NCI-H1092 treated with DMSO at 0.1 percent for 48 hours (cell line): ENCODE data around the gene A3GALT2.

Source experiments
- DNase-seq: peaks from one replicate; lab custom pipeline; 2025; lab: John Stamatoyannopoulos, UW

Gene A3GALT2

DNA sequence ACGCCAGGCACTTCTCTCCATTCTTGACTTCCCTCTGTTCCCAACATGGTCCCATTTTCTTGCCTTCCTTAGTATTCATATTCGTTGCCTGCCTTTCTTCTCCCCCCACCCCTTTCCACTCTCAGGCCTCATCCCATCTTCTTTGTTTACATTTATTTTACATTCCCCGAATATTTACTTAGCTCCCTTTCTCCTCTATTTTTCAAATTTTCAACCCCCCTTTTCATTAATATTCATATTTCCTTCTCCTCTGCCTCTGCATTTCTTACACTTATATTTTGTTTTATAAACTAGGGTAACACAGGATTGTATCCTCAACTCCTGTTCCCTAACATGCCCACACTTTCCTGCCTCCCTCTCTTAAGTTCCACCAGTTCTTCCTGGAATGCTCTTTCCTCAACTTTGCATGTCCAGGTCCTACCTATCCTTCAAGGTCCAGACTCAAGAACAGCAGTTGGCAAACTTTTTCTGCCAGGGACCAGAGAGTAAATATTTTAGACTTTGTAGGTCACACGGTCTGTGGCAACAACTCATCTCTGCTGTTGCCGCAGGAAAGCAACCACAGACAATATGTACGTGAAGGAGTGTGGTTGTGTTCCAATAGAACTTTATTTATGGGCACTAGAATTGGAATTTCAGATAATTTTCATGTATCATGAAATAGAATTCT lies 29.8 kb upstream of the A3GALT2 start:
- peak; percentile 58 for DNase-seq

DNA sequence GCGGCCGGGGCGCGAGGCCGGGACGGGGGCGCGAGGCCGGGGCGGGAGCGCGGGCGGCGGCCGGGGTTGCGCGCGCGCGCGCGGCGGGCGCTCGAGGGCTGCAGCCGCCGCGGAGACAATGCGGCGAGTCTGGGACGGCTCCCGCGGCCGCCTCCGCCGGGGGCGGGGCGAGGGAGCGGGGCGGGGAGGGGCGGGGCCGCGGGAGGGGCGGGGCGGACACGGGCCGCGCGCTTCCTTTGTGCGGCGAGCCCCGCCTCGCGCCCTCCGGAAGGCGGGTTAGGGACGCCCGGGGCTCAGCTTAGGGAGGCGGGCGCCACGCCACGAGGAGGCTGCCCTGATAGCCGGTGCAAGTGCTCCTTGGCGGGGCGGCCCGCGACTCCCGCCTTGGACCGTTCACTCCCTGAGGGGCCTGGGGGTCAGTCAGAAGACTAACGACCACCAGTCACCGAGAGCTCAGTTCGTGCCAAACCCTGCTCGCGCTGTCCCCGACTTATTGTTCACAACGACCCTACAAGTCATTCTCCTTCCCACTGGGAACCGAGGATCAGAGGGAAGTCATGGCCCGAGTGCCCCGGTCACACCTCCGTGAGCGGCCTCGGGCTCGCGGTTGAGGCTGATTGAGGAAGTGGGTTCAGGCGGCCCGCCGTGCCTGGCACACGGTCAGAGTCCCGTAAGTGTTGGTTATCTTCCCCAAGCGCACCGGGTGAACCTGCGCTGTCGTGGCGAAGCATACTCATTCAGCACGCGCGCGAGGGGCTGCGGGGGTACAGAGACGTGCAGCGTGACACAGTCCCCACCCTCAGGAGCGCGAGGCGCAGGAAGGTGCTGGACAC lies 29.1 kb upstream of the A3GALT2 start:
- DNase-seq = peak; percentile 89

DNA sequence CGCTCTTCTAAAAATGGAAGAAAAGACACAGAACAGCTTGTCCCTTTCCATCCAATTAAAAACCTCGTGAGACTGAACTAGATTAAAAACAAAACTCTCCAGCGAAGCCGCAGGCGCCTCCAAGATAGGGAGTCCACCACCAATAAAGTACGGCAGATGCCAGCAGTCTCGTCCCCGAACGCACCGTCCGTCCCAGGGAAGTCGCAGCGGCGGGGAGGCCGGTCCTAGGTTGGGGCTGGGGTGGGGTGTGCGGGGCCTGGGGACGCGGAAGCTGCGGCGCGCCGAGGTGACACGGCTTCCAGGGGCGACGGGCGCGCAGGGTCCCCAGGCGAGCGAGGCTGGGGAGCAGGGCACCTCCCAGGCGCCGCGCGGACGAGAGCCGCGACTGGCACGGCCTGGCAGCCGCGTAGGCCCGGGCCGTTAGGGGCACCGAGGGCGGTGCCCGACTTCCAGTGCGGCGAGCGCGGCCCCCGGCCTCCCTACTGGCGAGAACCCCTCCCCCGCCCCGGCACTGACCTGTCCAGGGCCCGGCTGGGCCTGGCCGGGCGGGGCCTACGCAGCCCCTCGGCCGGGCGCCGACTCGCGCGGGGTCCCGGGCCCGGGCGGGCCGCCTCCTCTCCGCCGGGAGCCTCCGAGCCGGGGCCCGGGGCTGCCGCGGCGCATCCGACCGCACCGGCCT lies 28.3 kb upstream of the A3GALT2 start:
- DNase-seq = peak; percentile 43

DNA sequence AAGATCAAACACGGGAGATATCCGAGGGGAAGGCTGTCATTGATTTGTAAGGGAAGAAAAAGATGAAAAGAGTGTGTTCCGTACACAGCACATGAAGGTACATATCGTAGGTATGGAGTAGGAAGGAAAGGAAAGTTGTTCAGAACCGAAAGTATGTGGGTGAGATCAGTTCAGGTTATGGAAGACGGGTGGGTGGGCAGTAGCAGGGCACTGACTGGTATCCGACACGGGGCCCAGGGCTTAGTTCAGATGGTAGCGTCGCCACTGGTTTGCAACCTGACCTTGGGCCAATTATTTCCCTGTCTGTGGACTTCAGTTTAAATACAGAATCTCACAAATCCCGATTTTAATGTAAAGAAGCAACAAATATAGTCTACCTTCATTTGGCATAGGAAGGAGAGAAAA lies 27.8 kb upstream of the A3GALT2 start:
- peak; percentile 43 for DNase-seq

DNA sequence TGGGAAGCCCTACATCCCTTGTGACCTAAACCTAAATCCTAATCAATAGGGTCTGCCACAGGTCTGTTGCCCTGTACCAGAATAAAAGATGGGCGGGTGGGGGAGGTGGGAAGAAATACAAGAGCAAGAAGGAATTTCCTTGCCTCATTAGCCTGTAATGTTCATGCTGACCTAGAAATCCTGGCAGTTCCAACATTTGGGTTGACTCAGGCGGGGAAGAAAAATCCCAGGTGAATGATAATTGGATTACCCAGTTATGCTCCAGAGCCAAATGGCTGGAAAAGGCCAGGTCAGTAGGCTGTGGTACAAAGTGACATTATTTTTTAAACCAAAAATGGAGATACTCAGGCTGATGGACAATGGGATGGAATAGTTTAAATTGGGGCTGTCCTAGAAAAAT lies 27.3 kb upstream of the A3GALT2 start:
- no peak for DNase-seq

DNA sequence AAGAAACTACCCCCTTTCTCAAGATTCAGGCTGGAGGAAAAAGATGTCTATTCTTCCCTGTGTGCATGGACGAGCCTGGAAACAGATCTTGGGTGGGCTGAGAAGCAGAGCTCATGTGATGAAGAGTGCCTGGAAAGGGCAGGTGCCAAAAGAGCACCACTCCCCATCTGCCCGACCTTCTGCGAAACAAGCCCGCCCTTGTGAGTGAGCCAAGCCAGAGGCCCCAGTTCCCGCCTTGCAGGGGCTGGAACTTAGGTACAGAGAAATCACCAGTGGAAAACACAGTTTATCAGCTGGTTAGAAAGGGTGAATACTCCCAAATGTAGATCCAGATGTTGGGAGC lies 26.7 kb upstream of the A3GALT2 start:
- peak; percentile 68 for DNase-seq

DNA sequence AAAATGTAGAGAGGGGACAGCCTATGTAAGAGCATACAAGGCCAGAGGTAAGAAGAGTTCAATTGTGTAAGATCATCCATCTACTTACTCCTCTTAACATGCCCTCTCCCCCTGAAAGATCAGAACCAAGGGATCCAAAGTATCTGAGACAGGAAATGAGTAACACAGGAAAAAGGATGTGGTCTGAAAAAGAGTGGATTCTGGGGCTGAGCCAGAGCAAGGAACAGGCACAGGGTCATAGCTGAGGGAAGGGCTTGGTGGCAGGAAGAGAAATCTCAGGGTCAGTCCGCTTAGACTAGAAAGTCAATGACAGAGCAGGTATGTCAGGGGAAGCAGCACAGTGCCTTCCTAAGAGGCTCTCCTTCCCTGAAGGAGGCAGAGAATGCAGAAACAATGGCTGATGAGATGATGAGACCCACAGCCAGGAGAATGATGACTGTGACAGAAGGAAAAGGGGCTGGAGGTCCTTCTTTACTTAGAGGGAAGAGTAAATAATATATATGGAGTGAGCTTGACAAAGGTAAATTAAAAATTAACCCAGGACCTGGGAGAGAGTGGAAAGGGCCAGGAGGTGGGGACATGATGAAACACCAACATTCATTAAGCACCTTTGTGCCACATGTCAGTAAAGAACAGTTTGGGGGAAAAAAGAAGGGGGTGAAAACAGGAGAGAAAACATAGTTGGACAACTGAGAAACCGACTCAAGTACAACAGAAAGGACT lies 26.2 kb upstream of the A3GALT2 start:
- no peak for DNase-seq

DNA sequence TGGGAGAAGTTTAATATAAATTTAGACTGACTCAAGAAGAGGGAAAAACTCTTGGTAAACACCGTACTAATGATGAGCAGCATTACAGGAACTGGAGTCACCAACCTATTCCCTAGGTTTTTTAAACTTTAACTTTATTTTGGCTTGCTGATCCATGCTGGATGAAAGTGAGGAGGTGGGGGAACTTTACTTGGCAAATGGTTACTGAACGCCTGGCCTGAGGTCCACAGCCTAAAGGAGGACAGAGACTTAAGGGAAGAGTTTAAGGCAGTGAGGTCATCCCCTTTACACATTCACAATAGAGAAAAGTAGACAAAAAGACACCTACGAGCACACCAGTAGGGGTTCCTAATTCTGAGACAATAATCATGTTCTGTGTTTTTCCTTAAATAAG lies 25.6 kb upstream of the A3GALT2 start:
- no peak for DNase-seq

DNA sequence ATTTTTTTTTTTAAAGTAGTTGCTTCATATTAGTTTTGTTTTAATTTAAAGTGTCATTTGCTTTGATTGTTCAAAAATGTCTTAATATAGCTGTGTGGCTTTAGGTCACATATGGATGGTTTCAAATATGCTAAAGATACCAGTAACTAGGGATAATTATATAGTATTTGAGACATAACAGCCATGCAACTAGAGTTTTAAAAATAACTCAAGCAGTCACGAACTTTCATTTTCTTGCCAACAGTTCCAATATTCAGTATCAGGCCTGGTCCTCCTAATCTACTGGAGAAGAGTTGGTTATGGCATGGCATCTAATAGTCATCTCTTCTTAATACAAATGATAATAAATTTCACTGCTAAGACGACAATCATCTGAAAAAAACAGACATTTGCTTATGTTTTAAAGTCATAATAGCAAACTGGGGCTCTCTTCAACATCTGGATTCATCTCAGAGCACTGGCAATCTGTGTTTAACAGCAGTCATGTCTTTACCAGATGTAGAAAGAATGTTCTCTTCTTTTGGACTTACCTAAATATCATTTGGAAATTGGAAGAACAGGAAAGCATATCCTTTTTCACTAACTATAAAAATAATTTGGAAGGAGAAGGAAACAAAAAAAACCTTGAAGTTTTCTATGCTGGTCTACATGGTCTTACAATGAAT lies 24.1 kb upstream of the A3GALT2 start:
- no peak for DNase-seq

DNA sequence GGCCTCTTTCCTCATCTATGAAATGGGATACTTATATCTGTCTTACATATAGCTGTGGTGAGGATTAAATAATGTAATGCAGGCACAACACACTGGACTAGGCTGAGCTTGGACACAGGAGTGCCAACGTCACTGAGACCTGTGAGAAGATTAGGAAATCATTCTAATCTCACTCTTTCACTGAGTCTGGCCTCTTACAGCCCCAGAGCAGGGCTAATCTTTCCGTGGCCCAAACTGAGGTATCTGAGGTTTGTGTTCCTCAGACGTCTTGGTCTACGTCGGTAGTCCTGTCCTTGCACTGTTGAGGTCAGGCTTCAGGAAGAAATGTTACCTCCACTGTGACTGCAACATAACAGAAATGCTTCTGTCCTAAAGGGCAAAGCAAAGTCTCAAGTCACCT lies 22.6 kb upstream of the A3GALT2 start:
- DNase-seq = no peak

DNA sequence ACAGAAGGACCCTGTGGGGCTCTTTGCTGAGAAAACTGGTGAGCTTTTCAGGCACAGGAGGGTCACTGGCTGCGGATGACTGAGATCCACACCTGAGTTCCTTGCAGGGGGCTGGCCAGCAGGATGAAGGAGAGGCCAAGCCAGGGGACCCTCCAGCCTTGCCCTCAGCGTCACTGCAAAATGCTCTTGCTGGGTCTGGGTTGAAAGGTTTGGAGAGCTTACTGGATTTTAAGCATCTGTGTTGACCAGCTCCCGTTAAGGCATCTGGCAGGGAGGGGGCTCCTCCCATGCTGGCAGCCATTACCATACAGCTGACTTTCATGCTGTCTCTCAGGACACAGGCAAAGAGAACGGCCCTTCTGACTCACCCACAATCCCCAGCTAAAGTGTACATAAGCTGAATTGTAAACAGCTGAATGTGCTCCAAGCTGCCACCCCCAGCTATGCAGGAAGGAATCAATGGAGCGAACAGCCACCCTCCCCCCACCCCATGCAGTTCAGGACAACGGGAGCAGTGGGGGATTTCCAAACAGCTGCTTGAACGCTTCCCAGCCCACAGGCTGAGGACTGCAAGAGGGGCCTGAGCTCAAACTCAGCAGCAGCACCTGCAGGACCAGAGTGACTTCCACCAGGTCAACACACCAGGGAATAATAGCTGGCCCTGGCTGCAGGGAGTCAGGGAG lies 21.3 kb upstream of the A3GALT2 start:
- peak; percentile 99 for DNase-seq

DNA sequence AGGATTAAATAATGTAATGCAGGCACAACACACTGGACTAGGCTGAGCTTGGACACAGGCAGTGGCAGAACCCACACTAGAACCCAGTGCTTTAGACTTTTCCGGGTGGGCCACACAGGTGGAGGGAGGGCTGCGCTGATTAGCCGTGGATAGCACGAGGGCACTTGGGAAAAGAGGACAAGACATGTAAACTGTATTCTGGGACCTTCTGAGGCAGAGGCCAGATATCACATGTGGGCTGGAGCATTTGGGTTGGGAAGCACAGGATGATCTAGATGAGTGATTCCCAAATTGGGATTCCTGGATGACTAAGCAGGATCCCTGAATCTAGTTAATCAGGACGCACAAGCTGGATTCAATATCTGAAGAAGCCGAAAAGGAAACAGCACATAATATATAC lies 20.3 kb upstream of the A3GALT2 start:
- DNase-seq = no peak

DNA sequence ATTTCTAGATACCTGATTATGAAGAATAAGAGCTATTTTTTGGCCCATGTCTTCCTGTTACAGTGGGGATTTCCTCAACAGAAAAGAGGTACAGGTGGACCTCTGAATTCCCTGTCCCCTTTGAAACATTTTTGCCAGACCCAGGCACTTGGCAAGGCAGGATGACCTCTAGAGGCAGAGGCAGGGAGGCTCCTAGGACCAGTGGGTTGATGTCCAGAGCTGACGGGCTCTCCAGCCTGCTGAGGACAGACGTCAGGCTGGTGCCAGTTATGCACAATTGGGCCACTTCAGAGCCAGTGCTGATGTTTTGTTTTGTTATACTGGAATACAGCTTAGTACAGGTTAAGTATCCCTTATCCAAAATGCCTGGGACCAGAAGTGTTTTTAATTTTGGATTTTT lies 18.5 kb upstream of the A3GALT2 start:
- DNase-seq = no peak

DNA sequence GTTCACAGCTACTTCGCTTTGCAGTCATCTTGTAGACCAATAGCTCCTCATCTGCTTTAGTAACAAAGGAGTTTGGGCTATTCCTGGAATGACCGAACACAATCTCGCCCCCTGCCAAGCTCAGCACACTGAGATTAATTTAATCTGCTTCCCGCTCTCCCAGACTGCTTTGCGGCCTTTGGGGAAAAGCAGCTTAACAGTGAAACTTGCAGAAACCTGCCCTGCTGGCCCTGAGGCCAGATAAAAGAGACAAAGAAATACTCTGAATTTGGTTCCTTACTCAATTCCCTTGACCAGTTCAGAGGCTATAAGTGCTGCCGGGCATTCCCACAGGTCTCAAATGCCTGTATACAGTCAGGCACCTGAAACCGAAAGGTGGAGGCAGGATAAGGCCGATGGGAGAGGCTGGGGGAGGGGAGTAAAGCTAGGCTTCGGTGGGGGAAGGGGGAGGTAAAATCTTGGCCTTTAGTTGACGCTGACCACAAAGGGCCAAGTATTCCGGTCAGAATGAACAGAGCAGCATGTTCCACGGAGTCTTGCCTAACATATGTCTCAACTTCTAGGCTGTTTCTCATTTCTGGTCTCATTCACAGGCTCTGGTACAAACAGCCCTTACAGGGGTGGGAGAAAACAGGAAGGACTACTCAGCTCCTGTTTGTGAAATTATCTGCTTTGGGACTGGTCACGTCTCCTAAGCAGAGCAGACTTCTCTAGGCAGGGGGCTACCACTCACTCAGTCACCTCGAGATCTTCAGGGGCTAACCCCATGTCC lies 17.7 kb upstream of the A3GALT2 start:
- DNase-seq = no peak

DNA sequence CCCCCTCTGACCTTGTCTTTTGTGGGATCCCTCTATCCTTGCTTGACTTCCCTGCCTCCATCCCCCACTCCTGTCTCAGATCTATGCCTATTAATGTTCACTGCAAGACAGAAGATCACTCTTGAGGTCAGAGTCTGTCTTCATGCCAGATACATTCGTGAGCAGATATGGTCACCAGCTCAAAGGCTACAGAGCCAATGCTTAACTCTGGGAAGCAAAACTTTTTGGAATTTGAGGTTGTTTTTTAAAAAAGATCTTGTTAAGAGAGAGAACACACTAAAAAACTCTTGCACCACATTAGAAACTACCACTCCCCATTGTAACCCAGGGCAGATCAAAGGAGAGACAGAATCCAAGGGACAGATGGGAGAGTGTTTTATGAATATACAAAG lies 17.1 kb upstream of the A3GALT2 start:
- no peak for DNase-seq

DNA sequence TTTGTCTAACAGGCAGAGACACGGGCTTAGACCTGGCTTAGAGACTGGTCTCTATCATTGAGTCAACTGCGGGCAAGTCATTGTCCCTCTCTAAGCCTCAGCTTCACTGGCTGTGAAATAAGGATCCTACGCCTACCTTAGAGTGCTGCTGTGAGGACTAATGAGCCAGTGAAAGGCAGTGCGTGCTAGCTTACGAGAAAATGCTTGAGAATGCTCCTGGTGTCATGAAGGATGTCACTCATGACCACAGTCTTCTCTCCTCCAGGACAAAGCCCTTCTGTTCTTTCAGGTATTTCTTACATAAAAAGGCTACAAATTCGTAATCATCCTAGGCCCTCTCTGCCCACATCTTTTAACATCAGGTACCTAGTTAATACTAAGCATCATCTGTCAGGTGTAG lies 16.5 kb upstream of the A3GALT2 start:
- DNase-seq = no peak

DNA sequence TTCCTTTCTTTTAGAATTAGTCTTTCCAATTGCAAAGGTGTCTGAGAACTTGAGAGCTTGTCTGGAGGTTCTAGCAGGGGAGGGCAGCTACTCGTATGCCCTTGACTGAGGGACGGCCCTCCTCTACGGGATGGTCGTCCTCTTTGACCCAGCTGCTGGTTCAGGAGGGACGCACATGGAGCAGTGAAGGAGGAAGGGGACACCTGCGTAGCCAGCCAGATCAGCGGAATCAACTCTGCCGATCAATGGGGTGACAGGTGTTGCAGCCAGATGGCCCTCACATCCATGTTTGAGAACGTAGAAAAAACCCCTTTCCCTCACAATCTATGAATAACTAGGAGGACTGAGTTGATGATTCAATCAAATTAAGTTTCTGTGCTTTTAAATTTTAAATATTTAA lies 15.7 kb upstream of the A3GALT2 start:
- DNase-seq = peak; percentile 50

DNA sequence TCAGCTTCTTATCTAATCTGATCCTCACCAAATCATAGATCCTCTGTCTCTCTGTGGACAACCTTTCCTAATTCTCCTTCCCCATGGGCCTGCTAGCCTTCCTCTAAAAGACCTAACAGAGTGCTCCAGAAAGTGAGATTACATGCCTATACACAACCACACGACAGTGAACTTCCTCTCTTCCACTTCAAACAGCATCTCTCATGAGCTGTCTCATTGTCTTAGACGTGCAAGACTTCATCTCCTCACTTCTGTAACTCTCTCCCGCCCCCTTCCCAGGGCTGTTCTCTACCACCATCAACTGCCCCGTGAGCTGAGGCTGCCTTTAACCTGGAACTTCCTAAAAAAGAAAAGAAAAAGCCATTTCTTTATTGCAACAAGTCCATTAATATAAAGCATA lies 14.1 kb upstream of the A3GALT2 start:
- no peak for DNase-seq

DNA sequence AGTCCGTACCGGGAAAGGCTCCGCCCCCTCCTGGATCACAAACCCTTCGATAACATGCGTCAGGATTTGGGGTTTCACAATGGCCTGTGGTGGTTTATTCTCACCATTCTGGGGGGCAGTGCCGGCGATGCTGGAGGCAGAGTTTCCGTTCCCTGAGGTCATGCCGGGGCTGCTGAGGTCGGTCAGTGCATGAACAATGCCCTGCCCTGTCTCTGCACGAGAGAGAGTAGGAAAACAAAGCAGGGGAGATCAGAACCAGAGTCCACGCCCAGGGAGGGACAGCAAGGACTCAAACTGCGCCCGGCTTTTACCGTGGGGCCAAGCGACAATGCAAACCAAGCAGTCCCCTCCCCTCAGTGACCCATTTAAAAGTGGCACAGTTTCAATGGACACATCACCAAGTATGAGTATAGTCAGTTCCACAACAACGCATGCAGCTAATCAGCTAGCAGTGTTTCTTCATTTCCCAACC lies 13.2 kb upstream of the A3GALT2 start:
- no peak for DNase-seq

DNA sequence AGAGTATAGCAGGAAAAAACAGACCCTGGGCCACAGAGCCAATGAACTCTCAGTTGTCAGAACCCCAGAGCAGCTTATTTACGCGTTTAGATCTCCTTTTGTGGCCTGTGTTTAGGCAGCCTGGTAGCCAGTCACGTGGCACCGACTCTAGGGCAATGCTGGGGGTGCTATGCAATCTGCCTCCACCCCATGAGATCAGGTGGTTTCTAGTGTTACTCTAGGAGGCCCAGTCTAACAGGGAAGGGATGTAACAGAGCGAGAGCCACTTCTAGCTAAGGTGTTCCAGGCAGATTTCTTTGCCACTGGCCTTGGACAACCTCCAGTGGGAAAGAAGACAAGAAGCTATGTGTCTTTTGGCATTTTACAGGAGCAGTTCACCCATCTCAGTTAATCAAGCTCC lies 12.0 kb upstream of the A3GALT2 start:
- DNase-seq = no peak

DNA sequence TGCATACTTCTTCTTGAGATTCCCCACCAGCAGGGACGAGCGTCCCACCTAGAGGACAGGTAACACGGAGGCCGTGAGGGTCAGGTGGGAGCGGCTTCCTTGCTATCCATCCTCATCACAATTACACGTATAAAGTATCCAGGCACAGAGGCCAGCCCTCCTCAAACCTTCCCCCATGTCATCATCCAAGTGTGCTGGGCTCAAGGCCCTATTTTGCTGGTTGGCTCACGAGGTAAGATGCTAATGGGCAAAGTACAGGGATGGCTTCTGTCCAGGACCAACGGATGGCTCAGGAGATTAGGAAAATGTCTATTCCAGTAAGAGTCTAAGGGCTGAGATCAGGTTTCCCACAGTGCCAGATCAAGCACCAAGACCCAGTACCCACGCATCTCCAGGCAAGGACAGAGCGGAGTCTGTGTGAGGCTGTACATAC lies 11.5 kb upstream of the A3GALT2 start:
- no peak for DNase-seq
